Transverse colon (tissue), 4 donors: Measurements from ENCODE around the gene GNPAT. TPM values are rescaled to one million over a fixed set of nuclear protein-coding genes. Genes with fewer than 3 reads are reported as not detected.
A peak's percentile ranks its signal among the peaks of the same experiment; 100 is the strongest.
"Not testable (repeated sequence)": the region's sequence is repeated elsewhere in the genome, so short reads cannot be mapped to it uniquely, and the experiment has no call there.

Source experiments
- DNase-seq: peaks from one replicate; pipeline ENCODE4 v3.0.0-alpha.2; 2019
- H3K27ac ChIP-seq, 4 donors: fragments of 200-600 bp; sonication (generic); 2 replicates each; pipeline ENCODE4 v1.5.1; 2016 to 2018; ENCODE audit warnings: inconsistent platforms in 4 of 4
- H3K27me3 ChIP-seq: fragments of 200-600 bp; sonication (generic); 2 replicates; pipeline ENCODE4 v1.5.1; 2017; ENCODE audit warnings: inconsistent platforms
- H3K36me3 ChIP-seq, 4 donors: fragments of 200-600 bp; sonication (generic); 2 replicates each; pipeline ENCODE4 v1.5.1; 2017 to 2019; ENCODE audit warnings: inconsistent platforms in 4 of 4
- H3K4me1 ChIP-seq, 4 donors: fragments of 200-600 bp; sonication (generic); 2 replicates each; pipeline ENCODE4 v1.5.1; 2017 to 2020; ENCODE audit warnings: inconsistent platforms in 4 of 4
- H3K4me3 ChIP-seq, 4 donors: fragments of 200-600 bp; sonication (generic); 1 replicate in 1 of 4; 2 replicates in 3 of 4; pipeline versions ENCODE4 v1.5.1 to v1.6.1; 2017 to 2019; ENCODE audit warnings: inconsistent platforms in 4 of 4
- H3K9me3 ChIP-seq, 2 donors: fragments of 200-600 bp; sonication (generic); 2 replicates each; pipeline ENCODE4 v1.5.1; 2017 to 2019; ENCODE audit warnings: inconsistent platforms in 2 of 2
- CTCF ChIP-seq, 5 experiments: fragments of 200-600 bp in 3 of 5; fragments of 450-650 bp in 2 of 5; sonication (generic) in 3 of 5; IDR thresholded peaks; 1 replicate in 2 of 5; 2 replicates in 3 of 5; pipeline ENCODE4 v1.5.1; 2016 to 2017; ENCODE audit warnings: antibody characterized with exemption in 5 of 5, inconsistent platforms in 3 of 5, mild to moderate bottlenecking in 2 of 5, moderate library complexity in 1 of 5
- EP300 ChIP-seq: sonication (generic); formaldehyde crosslinking; IDR thresholded peaks from one replicate; pipeline ENCODE4 v1.6.1; 2017; ENCODE audit warnings: antibody characterized with exemption, low read depth
- POLR2A ChIP-seq: fragments of 450-650 bp; IDR thresholded peaks from one replicate; pipeline ENCODE4 v1.6.1; 2016; ENCODE audit warnings: antibody characterized with exemption, mild to moderate bottlenecking, moderate library complexity
- POLR2AphosphoS5 ChIP-seq, 3 donors: sonication (generic); formaldehyde crosslinking; IDR thresholded peaks; one replicate each; pipeline ENCODE4 v1.6.1; 2016; ENCODE audit warnings: antibody characterized with exemption in 3 of 3
- WGBS, 2 donors: methylation state at CpG; one replicate each; pipeline ENCODE4 v1.1.5; 2018; ENCODE audit warnings: low coverage in 1 of 2; 5-methylcytosine and 5-hydroxymethylcytosine counted together
- in situ Hi-C, 4 donors: fragments of 200-750 bp; cut with MboI; loops; one replicate each; pipeline versions ENCODE4 v1.15.0 to v1.15.1; 2017; ENCODE audit warnings: low sequenced_read_pairs in 3 of 4, low pct_ligation_motif_present in 1 of 4, low pct_unique_long_range_greater_than_20kb in 1 of 4
- intact Hi-C: fragments of 100-400 bp; cut with DNase I; formaldehyde crosslinking; loops from one replicate; pipeline ENCODE4 v1.15.1; 2023; ENCODE audit warnings: low total_unique reads
- total RNA-seq, 4 donors: library from RNA; depleted of rRNA; stranded (reverse); fragments of >200 nt; gene quantifications; one replicate each; pipeline ENCODE4 v1.1.0, GENCODE V29; 2016

GNPAT gene
- total RNA-seq, 4 donors from 2014 or later, result 19.5 to 123 (median 36.8) TPM

- TF ChIP-seq POLR2A, result no peak
- no peak for TF ChIP-seq EP300
- no peak for TF ChIP-seq POLR2AphosphoS5 (IDR thresholded peaks at IDR 0.05)
- no peak for TF ChIP-seq CTCF (IDR thresholded peaks at IDR 0.05)
- Histone ChIP-seq H3K27me3 (no peaks in the 10 kb centered on the region), H3K4me3 (no peak overlapping the region), H3K27ac (no peak overlapping the region), H3K4me1 (peaks cover 0 to 7% (median 6%) of the 10 kb centered on the region in 4 donors), H3K36me3 (no peaks in the 10 kb centered on the region), H3K9me3 (no peaks in the 10 kb centered on the region)
- in situ Hi-C loops, result loop anchor here (25.0 kb wide), 2 partner anchors 297 to 422 kb away; no protein-coding TSS in a partner anchor
- intact Hi-C loops, result loop anchor here (10.0 kb wide), 1 partner anchor 415 kb away; no protein-coding TSS in a partner anchor
- WGBS, 2 donors, result 95% methylated on average over 5 of the region's 5 CpGs; no CpG with 5 or more reads in 1 of the 2 donors
- DNase-seq, result no peak
Measured at GRCh38 chr1:231209531-231209930, 31.5 kb upstream of the GNPAT start.

GRCh38 chr1:231210126-231210525 is 30.9 kb upstream of the GNPAT start:
- TF ChIP-seq POLR2AphosphoS5 (IDR thresholded peaks at IDR 0.05) (no peak), POLR2A (no peak), EP300 (no peak), CTCF (IDR thresholded peaks at IDR 0.05) (no peak)
- intact Hi-C loops, result no loop called here
- Histone ChIP-seq H3K4me1 (peaks cover 0 to 7% (median 6%) of the 10 kb centered on the region in 4 donors), H3K9me3 (no peaks in the 10 kb centered on the region), H3K27me3 (no peaks in the 10 kb centered on the region), H3K4me3 (no peak overlapping the region), H3K27ac (no peak overlapping the region), H3K36me3 (no peaks in the 10 kb centered on the region)
- DNase-seq, result no peak
- WGBS, 2 donors, result 93% methylated on average over 6 of the region's 6 CpGs; no CpG with 5 or more reads in 1 of the 2 donors
- in situ Hi-C loops, result loop anchor here (10.0 to 25.0 kb wide), 3 partner anchors 285 to 423 kb away; no protein-coding TSS in a partner anchor

GRCh38 chr1:231211005-231211857 is 29.8 kb upstream of the GNPAT start:
- peak overlapping the region; percentile 38 to 68 (median 56) for H3K27ac ChIP-seq
- H3K4me1 ChIP-seq, result peaks cover 0 to 7% (median 6%) of the 10 kb centered on the region in 4 donors
- TF ChIP-seq CTCF (IDR thresholded peaks at IDR 0.05) (peak; percentile 87 to 93 (median 89)), POLR2A (no peak), EP300 (no peak)
- intact Hi-C loops, result no loop called here
- no peaks in the 10 kb centered on the region for H3K27me3 ChIP-seq
- in situ Hi-C loops, result loop anchor here (10.0 to 25.0 kb wide), 3 partner anchors 286 to 424 kb away; no protein-coding TSS in a partner anchor
- H3K36me3 ChIP-seq, result no peaks in the 10 kb centered on the region
- 15% methylated on average over 28 of the region's 28 CpGs; no CpG with 5 or more reads in 1 of the 2 donors for WGBS, 2 donors
- no peaks in the 10 kb centered on the region for H3K9me3 ChIP-seq
- peak overlapping the region; percentile 5 to 51 (median 40) for H3K4me3 ChIP-seq
- peak; percentile 94 for DNase-seq

GRCh38 chr1:231212301-231212700 is 28.7 kb upstream of the GNPAT start:
- H3K27me3 ChIP-seq, DNase-seq, H3K9me3 ChIP-seq, intact Hi-C loops, H3K4me3 ChIP-seq, H3K36me3 ChIP-seq: not testable (repeated sequence)
- Histone ChIP-seq H3K27ac (peak overlapping the region in 2 of 4 donors; percentile 61 to 68), H3K4me1 (peaks cover 0 to 12% (median 6%) of the 10 kb centered on the region in 4 donors)
- in situ Hi-C loops, result loop anchor here (10.0 to 25.0 kb wide), 3 partner anchors 288 to 425 kb away; no protein-coding TSS in a partner anchor
- 41 to 59% methylated on average over 3 to 5 of the region's 5 CpGs for WGBS, 2 donors
